Measurements from ENCODE around the gene TMEM259. TPM values are rescaled to one million over a fixed set of nuclear protein-coding genes. Genes with fewer than 3 reads are reported as not detected.

The TMEM259 gene
- total and polyA plus RNA-seq, 9 of the 15 experiments (the other 6 are each of a cell fraction or from before 2014, with no cell fraction given): 0.52 to 231 (median 63.6) TPM

GRCh38 chr19:1041835-1042685 lies 21.1 kb upstream of the TMEM259 start (continued):
- TF ChIP-seq ZNF280A (IDR thresholded peaks at IDR 0.05; ENCODE audit: low read depth, partially characterized antibody): no peak
- no peak for TF ChIP-seq ZZZ3 (IDR thresholded peaks at IDR 0.05)
- no peak for TF ChIP-seq SMARCC2 (IDR thresholded peaks at IDR 0.05; ENCODE audit: low read depth)
- no peak for TF ChIP-seq PHB (CRISPR knock-in tag; IDR thresholded peaks at IDR 0.05)
- TF ChIP-seq THAP12 (CRISPR knock-in tag; IDR thresholded peaks at IDR 0.05): no peak
- TF ChIP-seq ARNT (IDR thresholded peaks at IDR 0.05): no peak
- peak; percentile 93 for TF ChIP-seq RBM25 (IDR thresholded peaks at IDR 0.05; ENCODE audit: low read depth, low read length, severe bottlenecking)
- no peak; the same call in 1 of the 2 replicates for TF ChIP-seq PTBP1 (IDR thresholded peaks at IDR 0.05; ENCODE audit: low read depth, low read length)
- no peak for TF ChIP-seq NFE2L1 (tag; IDR thresholded peaks at IDR 0.05; ENCODE audit: borderline replicate concordance, low read depth)
- TF ChIP-seq CEBPB (tag; IDR thresholded peaks at IDR 0.05): no peak
- TF ChIP-seq ATF1 (CRISPR knock-in tag; IDR thresholded peaks at IDR 0.05): peak; percentile 96
- peak; percentile 97 for TF ChIP-seq ATF1 (tag; IDR thresholded peaks at IDR 0.05)
- TF ChIP-seq ZNF263 (CRISPR knock-in tag; IDR thresholded peaks at IDR 0.05; ENCODE audit: borderline replicate concordance): peak; percentile 91
- no peak for TF ChIP-seq RBM15 (IDR thresholded peaks at IDR 0.05; ENCODE audit: insufficient read depth, low read length)
- TF ChIP-seq HNRNPUL1 (IDR thresholded peaks at IDR 0.05; ENCODE audit: low read length): no peak
- no peak for TF ChIP-seq CTCFL (IDR thresholded peaks at IDR 0.05; ENCODE audit: borderline replicate concordance, insufficient read depth, low read depth, low read length, poor library complexity, severe bottlenecking)
- no peak for TF ChIP-seq HSF4 (CRISPR knock-in tag; IDR thresholded peaks at IDR 0.05; ENCODE audit: borderline replicate concordance)
- TF ChIP-seq FOXP4 (CRISPR knock-in tag; IDR thresholded peaks at IDR 0.05; ENCODE audit: borderline replicate concordance): no peak
- no peak for TF ChIP-seq RAD51 (IDR thresholded peaks at IDR 0.05; ENCODE audit: borderline replicate concordance, low read depth)
- TF ChIP-seq ZNF431 (CRISPR knock-in tag; IDR thresholded peaks at IDR 0.05): no peak
- no peak for TF ChIP-seq ZNF24 (IDR thresholded peaks at IDR 0.05)
